Suppressor macrophage (primary cell): ENCODE results near the gene ADAMTS6.
"Not testable (repeated sequence)": the region's sequence is repeated elsewhere in the genome, so short reads cannot be mapped to it uniquely, and the experiment has no call there.

Source experiments
- DNase-seq, 4 experiments: peaks; one replicate each; pipeline ENCODE4 v3.0.0-alpha.2; 2020 to 2022
- total RNA-seq, 17 experiments: gene quantifications; one replicate each; lab custom pipeline; 2026; ENCODE audit warnings: mixed read lengths in 6 of 17, inconsistent platforms in 3 of 17; lab: John Stamatoyannopoulos, UW

The ADAMTS6 gene, protein sequence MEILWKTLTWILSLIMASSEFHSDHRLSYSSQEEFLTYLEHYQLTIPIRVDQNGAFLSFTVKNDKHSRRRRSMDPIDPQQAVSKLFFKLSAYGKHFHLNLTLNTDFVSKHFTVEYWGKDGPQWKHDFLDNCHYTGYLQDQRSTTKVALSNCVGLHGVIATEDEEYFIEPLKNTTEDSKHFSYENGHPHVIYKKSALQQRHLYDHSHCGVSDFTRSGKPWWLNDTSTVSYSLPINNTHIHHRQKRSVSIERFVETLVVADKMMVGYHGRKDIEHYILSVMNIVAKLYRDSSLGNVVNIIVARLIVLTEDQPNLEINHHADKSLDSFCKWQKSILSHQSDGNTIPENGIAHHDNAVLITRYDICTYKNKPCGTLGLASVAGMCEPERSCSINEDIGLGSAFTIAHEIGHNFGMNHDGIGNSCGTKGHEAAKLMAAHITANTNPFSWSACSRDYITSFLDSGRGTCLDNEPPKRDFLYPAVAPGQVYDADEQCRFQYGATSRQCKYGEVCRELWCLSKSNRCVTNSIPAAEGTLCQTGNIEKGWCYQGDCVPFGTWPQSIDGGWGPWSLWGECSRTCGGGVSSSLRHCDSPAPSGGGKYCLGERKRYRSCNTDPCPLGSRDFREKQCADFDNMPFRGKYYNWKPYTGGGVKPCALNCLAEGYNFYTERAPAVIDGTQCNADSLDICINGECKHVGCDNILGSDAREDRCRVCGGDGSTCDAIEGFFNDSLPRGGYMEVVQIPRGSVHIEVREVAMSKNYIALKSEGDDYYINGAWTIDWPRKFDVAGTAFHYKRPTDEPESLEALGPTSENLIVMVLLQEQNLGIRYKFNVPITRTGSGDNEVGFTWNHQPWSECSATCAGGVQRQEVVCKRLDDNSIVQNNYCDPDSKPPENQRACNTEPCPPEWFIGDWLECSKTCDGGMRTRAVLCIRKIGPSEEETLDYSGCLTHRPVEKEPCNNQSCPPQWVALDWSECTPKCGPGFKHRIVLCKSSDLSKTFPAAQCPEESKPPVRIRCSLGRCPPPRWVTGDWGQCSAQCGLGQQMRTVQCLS (N-terminal part only)
- total RNA-seq = 0.07 to 14.0 (median 1.2) reads per million in 17 experiments

GRCh38 chr5:65481635-65482295 is at the start of gene ADAMTS6:
Gene ADAMTS6, minus strand, starts transcription at chr5:65481920. Its CDS starts 8,247 bp downstream, at chr5:65473673.
- peak; percentile 75 to 84 (median 78) for DNase-seq

GRCh38 chr5:65530904-65531303 is 49.2 kb upstream of the ADAMTS6 start:
- no peak for DNase-seq

DNA sequence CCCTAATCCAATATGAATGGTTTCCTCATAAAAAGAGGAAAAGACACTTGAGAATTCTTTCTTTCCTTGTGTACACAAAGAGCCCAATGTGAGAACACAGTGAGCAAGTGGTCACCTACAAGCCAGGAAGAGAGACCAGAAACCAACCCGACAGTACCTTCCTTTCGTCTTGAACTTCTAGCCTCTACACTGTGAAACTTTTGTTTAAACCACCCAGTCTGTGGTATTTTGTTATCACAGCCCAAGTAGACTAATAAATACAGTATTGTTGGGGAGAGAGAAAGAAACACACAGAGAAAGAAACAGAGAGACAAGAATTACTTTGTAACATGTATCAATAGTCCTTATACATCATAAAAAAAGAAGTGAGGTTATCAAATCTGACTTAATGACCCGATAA is 44.0 kb upstream of the ADAMTS6 start:
- DNase-seq = no peak

GRCh38 chr5:65512170-65512937 is 30.6 kb upstream of the ADAMTS6 start:
- no peak for DNase-seq

- DNase-seq = no peak
Measured at GRCh38 chr5:65508978-65509377, 27.3 kb upstream of the ADAMTS6 start.

GRCh38 chr5:65506961-65507360 is 25.2 kb upstream of the ADAMTS6 start:
- DNase-seq = no peak

- DNase-seq = no peak
Measured at GRCh38 chr5:65489119-65489518, 7.4 kb upstream of the ADAMTS6 start.

GRCh38 chr5:65488038-65488687 is 6.4 kb upstream of the ADAMTS6 start:
- not testable (repeated sequence) for DNase-seq

DNA sequence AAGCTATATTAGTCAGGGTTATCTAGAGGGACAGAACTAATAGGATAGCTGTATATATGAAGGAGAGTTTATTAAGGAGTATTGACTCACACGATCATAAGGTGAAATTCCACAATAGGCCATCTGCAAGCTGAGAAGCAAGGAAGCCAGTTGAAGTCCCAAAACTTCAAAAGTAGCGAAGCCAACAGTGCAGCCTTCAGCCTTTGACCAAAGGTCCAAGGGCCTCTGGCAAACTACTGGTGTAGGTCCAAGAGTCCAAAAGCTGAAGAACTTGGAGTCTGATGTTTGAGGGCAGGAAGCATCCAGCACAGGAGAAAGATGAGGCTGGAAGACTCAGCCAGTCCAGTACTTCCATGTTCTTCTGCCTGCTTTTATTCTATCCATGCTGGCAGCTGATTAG is 5.1 kb upstream of the ADAMTS6 start:
- DNase-seq = not testable (repeated sequence)

- DNase-seq = no peak
Measured at GRCh38 chr5:65485405-65485804, 3.7 kb upstream of the ADAMTS6 start.

GRCh38 chr5:65483546-65484346 is 2.0 kb upstream of the ADAMTS6 start:
- peak; percentile 8 to 81 (median 52) for DNase-seq

GRCh38 chr5:65482736-65483545 is 1.2 kb upstream of the ADAMTS6 start:
- DNase-seq = peak; percentile 24 to 37 (median 33)

DNA sequence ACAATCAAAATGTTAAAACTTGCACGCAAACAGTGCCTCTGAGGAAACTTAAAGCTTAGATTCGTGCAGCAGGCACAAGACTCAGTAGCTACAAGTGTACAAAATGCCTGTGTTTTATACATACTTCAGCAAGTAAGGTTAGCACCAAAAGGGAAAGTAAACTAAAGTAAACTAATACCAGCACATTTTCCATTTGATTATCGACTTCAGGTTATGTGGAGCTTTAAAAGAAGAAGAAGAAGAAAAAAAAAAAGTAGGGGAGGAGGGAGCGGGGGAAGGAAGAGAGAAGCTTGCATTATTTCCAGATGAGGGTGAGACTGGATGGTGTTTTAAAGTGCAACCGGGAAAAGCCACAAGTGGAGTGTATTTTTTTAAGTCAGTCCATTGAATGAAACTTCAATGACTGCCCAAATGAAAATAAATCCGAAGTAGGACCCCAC is 596 bp upstream of the ADAMTS6 start:
- DNase-seq = peak in 3 of 4 experiments; percentile 11 to 38 (median 20)

- no peak for DNase-seq
Measured at GRCh38 chr5:65481171-65481581, 544 bp downstream of the ADAMTS6 start.

DNA sequence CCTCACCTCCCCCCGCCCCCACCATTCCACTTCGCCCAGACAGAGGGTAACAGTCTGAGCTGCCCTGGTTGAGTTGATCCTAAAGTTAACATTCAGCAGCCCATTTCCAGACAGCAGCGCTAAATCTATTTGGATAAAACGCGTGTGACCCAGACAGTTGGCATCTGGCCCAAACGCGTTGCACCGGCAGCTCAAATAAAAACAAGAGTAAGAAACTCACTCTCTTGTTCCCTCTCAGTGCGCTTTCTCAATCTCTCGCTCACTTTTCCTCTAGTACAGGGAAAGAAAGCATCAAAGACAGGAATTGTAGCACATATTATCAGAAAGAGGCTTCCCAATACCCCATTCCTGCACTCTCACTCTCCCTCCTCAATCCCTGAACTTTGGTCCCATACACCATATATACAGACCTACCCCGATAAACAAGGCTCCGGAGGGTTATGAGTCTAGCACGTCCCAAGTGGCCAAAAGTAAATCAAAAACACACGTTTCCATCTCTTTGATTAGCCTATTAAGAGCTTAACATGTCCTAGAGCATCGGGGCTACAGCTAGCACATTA is 1.3 kb downstream of the ADAMTS6 start:
- DNase-seq = peak; percentile 41 to 53 (median 46)

DNA sequence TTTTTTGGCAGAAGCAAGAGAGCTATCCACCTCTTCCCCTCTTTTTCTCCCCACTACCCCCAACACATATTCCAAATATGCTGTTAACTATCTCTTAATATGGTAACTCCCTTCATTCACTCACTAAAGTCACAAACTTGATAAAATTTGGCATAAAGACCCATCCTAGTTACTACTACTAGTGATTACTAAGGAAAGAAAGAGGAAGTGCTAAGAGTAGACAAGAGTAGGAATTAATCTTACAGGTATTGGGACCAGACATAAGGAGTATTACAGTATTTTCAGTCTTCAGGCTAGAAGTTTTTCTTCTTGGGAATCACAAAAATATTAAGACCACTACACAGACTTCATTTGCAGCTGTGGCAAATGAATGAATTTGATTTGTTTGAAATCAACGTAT is 2.2 kb downstream of the ADAMTS6 start:
- DNase-seq = no peak

- DNase-seq = no peak
Measured at GRCh38 chr5:65478336-65478735, 3.4 kb downstream of the ADAMTS6 start.

DNA sequence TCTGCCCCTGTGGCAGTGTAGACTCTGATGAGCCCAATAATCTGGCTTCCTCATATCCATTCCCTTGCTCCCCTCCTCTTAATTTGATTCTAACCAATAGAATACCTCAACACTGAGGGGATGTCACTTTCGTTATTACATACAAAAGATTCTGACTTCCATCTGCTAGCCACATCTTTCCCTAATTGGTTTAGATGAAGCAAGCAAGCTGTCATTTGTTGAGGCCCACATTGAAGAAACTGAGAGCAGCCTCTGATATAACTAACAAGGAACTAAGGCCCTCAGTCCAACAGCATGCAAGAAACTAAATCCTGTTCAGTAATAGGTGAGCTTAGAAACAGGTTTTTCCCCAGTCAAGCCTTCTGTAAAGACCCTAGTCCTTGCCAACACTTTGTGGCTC is 5.8 kb downstream of the ADAMTS6 start:
- DNase-seq = no peak

DNA sequence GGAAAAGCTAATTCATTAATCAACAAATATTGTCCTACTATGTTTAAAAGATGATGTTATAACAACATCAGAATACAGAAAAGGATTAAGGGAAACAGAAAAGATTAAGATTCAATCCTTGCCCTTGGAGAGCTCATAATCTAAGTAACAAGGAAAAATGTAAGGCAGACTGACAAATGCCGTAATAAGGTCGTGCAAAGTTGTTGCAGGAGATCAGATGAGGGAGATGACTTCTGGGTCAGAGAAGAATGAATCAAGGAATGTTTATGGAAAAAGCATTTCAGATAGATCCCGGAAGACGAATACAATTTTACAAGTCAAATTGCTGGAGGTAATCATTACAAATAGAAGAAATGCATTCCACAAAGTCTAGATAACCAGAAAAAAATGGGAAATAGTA is 6.4 kb downstream of the ADAMTS6 start:
- DNase-seq = no peak
